HEK293 (cell line): ENCODE measurements around the gene MSLN.

Source experiments
- CTCF ChIA-PET: fragments of 350-600 bp; formaldehyde crosslinking; extraction: SDS; loops from one replicate; lab custom pipeline; 2021; ENCODE audit warnings: antibody characterized with exemption; lab: Yijun Ruan, JAX
- POLR2A ChIA-PET: fragments of 300-600 bp; formaldehyde crosslinking; extraction: SDS; loops from one replicate; lab custom pipeline; 2020; ENCODE audit warnings: antibody characterized with exemption, inconsistent platforms; lab: Yijun Ruan, JAX
- H3K27ac ChIP-seq: fragments of 200-500 bp; sonication (Bioruptor generic); 2 replicates; pipeline ENCODE4 v1.5.1; 2014; ENCODE audit warnings: low read depth, low read length, control low read depth, inconsistent platforms; ENCODE audit errors: extremely low read depth
- H3K36me3 ChIP-seq, 2 experiments: fragments of 200-500 bp in 1 of 2; sonication (Bioruptor generic) in 1 of 2; 1 replicate in 1 of 2; 2 replicates in 1 of 2; pipeline ENCODE4 v1.5.1; 2014 to 2017; ENCODE audit warnings: inconsistent platforms in 2 of 2, low read length in 2 of 2; ENCODE audit not compliant: control insufficient read depth in 2 of 2, insufficient read depth in 1 of 2
- H3K4me1 ChIP-seq: fragments of 200-500 bp; sonication (Bioruptor generic); 2 replicates; pipeline ENCODE4 v1.5.1; 2014; ENCODE audit warnings: mild to moderate bottlenecking, low read length, inconsistent platforms; ENCODE audit not compliant: control insufficient read depth, insufficient read depth
- H3K4me3 ChIP-seq: 2 replicates; pipeline ENCODE4 v1.5.1; 2011; ENCODE audit warnings: low read depth, mild to moderate bottlenecking, control low read depth, low read length, moderate library complexity
- H3K9me3 ChIP-seq: fragments of 200-500 bp; sonication (Bioruptor generic); 2 replicates; pipeline ENCODE4 v1.5.1; 2014; ENCODE audit warnings: low read depth, low read length, inconsistent platforms; ENCODE audit not compliant: control insufficient read depth, insufficient read depth
- EGR2 ChIP-seq: fragments of 450-650 bp; formaldehyde crosslinking; IDR thresholded peaks from 2 replicates; pipeline ENCODE4 v1.5.1; 2016; ENCODE audit warnings: low read depth, missing biosample characterization, missing genetic modification characterization
- FEZF1 ChIP-seq: fragments of 450-650 bp; formaldehyde crosslinking; IDR thresholded peaks from 2 replicates; pipeline ENCODE4 v1.5.1; 2016; ENCODE audit warnings: missing biosample characterization, missing genetic modification characterization
- HOXA7 ChIP-seq: sonication (generic); formaldehyde crosslinking; IDR thresholded peaks from 2 replicates; pipeline ENCODE4 v1.8.1; 2022; ENCODE audit warnings: missing genetic modification reagents, borderline replicate concordance
- KLF8 ChIP-seq: fragments of 450-650 bp; formaldehyde crosslinking; IDR thresholded peaks from 2 replicates; pipeline ENCODE4 v1.5.1; 2016; ENCODE audit warnings: missing biosample characterization, missing genetic modification characterization
- MZF1 ChIP-seq: fragments of 450-650 bp; formaldehyde crosslinking; IDR thresholded peaks from 2 replicates; pipeline ENCODE4 v1.5.1; 2017; ENCODE audit warnings: missing biosample characterization, missing genetic modification characterization, borderline replicate concordance
- PRDM1 ChIP-seq: fragments of 450-650 bp; formaldehyde crosslinking; IDR thresholded peaks from 2 replicates; pipeline ENCODE4; 2016; ENCODE audit warnings: missing biosample characterization, missing genetic modification characterization
- SALL2 ChIP-seq: fragments of 450-650 bp; formaldehyde crosslinking; IDR thresholded peaks from 2 replicates; pipeline ENCODE4 v1.5.0; 2017; ENCODE audit warnings: missing biosample characterization, mild to moderate bottlenecking, missing genetic modification characterization, borderline replicate concordance
- TRIM28 ChIP-seq: IDR thresholded peaks from 2 replicates; pipeline ENCODE4 v1.6.1; 2011; ENCODE audit warnings: low read length, control low read depth, borderline replicate concordance
- YY2 ChIP-seq: fragments of 450-650 bp; formaldehyde crosslinking; IDR thresholded peaks from 2 replicates; pipeline ENCODE4 v1.5.1; 2016; ENCODE audit warnings: missing biosample characterization, missing genetic modification characterization
- ZNF148 ChIP-seq: fragments of 450-650 bp; formaldehyde crosslinking; IDR thresholded peaks from 2 replicates; pipeline ENCODE4 v1.5.0; 2017; ENCODE audit warnings: missing biosample characterization, missing genetic modification characterization, borderline replicate concordance
- ZNF23 ChIP-seq: fragments of 450-650 bp; formaldehyde crosslinking; IDR thresholded peaks from 2 replicates; pipeline ENCODE4 v1.5.1; 2016; ENCODE audit warnings: missing biosample characterization, missing genetic modification characterization, borderline replicate concordance
- ZNF26 ChIP-seq: fragments of 450-650 bp; formaldehyde crosslinking; IDR thresholded peaks from 2 replicates; pipeline ENCODE4 v1.5.1; 2016; ENCODE audit warnings: missing biosample characterization, missing genetic modification characterization
- ZNF280C ChIP-seq: fragments of 450-650 bp; formaldehyde crosslinking; IDR thresholded peaks from 2 replicates; pipeline ENCODE4 v1.5.1; 2016; ENCODE audit warnings: missing biosample characterization, missing genetic modification characterization
- ZNF302 ChIP-seq: fragments of 450-650 bp; formaldehyde crosslinking; IDR thresholded peaks from 2 replicates; pipeline ENCODE4 v1.5.1; 2016; ENCODE audit warnings: missing biosample characterization, missing genetic modification characterization, low read depth
- ZNF362 ChIP-seq: fragments of 450-650 bp; formaldehyde crosslinking; IDR thresholded peaks from 2 replicates; pipeline ENCODE4 v1.5.1; 2016; ENCODE audit warnings: missing biosample characterization, missing genetic modification characterization
- ZNF449 ChIP-seq: fragments of 450-650 bp; formaldehyde crosslinking; IDR thresholded peaks from 2 replicates; pipeline ENCODE4 v1.5.1; 2017; ENCODE audit warnings: missing biosample characterization, mild to moderate bottlenecking, missing genetic modification characterization, moderate library complexity
- ZNF488 ChIP-seq: fragments of 450-650 bp; formaldehyde crosslinking; IDR thresholded peaks from 2 replicates; pipeline ENCODE4 v1.5.1; 2016; ENCODE audit warnings: missing biosample characterization, missing genetic modification characterization
- ZNF521 ChIP-seq: fragments of 450-650 bp; formaldehyde crosslinking; IDR thresholded peaks from 2 replicates; pipeline ENCODE4 v1.5.1; 2017; ENCODE audit warnings: missing biosample characterization, mild to moderate bottlenecking, missing genetic modification characterization
- ZNF660 ChIP-seq: fragments of 450-650 bp; IDR thresholded peaks from 2 replicates; pipeline ENCODE4 v1.5.1; 2018; ENCODE audit warnings: missing biosample characterization, mild to moderate bottlenecking, missing genetic modification characterization
- ZNF768 ChIP-seq: fragments of 450-650 bp; formaldehyde crosslinking; IDR thresholded peaks from 2 replicates; pipeline ENCODE4 v1.5.1; 2018; ENCODE audit warnings: missing biosample characterization, mild to moderate bottlenecking, missing genetic modification characterization
- ZNF843 ChIP-seq: fragments of 450-650 bp; formaldehyde crosslinking; IDR thresholded peaks from 2 replicates; pipeline ENCODE4 v1.5.1; 2016; ENCODE audit warnings: missing biosample characterization, missing genetic modification characterization
- ZSCAN23 ChIP-seq: fragments of 450-650 bp; formaldehyde crosslinking; IDR thresholded peaks from 2 replicates; pipeline ENCODE4 v1.5.1; 2016; ENCODE audit warnings: missing biosample characterization, missing genetic modification characterization
- ZSCAN30 ChIP-seq: fragments of 450-650 bp; IDR thresholded peaks from 2 replicates; pipeline ENCODE4 v1.5.1; 2018; ENCODE audit warnings: missing biosample characterization, mild to moderate bottlenecking, missing genetic modification characterization, moderate library complexity
- ZSCAN5A ChIP-seq: fragments of 450-650 bp; formaldehyde crosslinking; IDR thresholded peaks from 2 replicates; pipeline ENCODE4 v1.5.1; 2016; ENCODE audit warnings: missing biosample characterization, missing genetic modification characterization

The MSLN gene

GRCh38 chr16:740764-741505, 19.6 kb upstream of the MSLN start, which contains the start of gene CIAO3:
CIAO3 (minus strand) TSS chr16:740997; CDS start chr16:740985, 12 bp downstream.
- POLR2A ChIA-PET = interaction anchor here (0.7 to 1.7 kb wide), 9 partner anchors 9 to 48 kb away, joined by 3 to 11 read pairs (median 4); partner anchors contain the start of genes ANTKMT and CHTF18
- no peak; the same call in 1 of the 2 replicates for TF ChIP-seq ZSCAN5A (tag by site-specific recombination)
- peak; percentile 40; the same call in 1 of the 2 replicates for TF ChIP-seq ZNF843 (tag by site-specific recombination)
- TF ChIP-seq ZNF768 = no peak
- no peak for TF ChIP-seq ZNF521
- peak; percentile 91 for TF ChIP-seq KLF8 (tag by site-specific recombination)
- no peak for TF ChIP-seq MZF1 (tag by site-specific recombination)
- TF ChIP-seq ZNF280C (tag by site-specific recombination) = no peak
- no peak for TF ChIP-seq ZNF302 (tag by site-specific recombination)
- peak; percentile 47; the same call in 1 of the 2 replicates for TF ChIP-seq ZSCAN30
- TF ChIP-seq PRDM1 (tag by site-specific recombination) = no peak
- TF ChIP-seq ZNF362 (tag by site-specific recombination) = no peak
- TF ChIP-seq TRIM28 = no peak
- peak; percentile 99 for TF ChIP-seq YY2 (tag by site-specific recombination)
- TF ChIP-seq HOXA7 (CRISPR knock-in tag) = no peak
- peak; percentile 53; the same call in 1 of the 2 replicates for TF ChIP-seq ZNF449 (tag by site-specific recombination)
- peak; percentile 90 for TF ChIP-seq ZNF660 (tag by site-specific recombination)
- TF ChIP-seq ZNF148 (tag by site-specific recombination) = no peak
- TF ChIP-seq SALL2 (tag by site-specific recombination) = peak; percentile 58; the same call in 1 of the 2 replicates
- no peak for TF ChIP-seq ZNF23
- no peak for TF ChIP-seq ZNF488 (tag by site-specific recombination)
- peak; percentile 42; the same call in 1 of the 2 replicates for TF ChIP-seq EGR2 (tag by site-specific recombination)
- TF ChIP-seq FEZF1 (tag by site-specific recombination) = no peak
- TF ChIP-seq ZNF26 (tag by site-specific recombination) = no peak
- 0 out of 2 replicates have a peak, but pooled peaks have one; percentile 15 for TF ChIP-seq ZSCAN23 (tag by site-specific recombination)

More at GRCh38 chr16:740764-741505, 19.6 kb upstream of the MSLN start, which contains the start of gene CIAO3:
- Histone ChIP-seq H3K9me3 (no peaks in the 10 kb centered on the region), H3K4me1 (0 out of 2 replicates have a peak, but pooled peaks cover 2% of the 10 kb centered on the region), H3K4me3 (peak within 1 kb of the TSS; percentile 80), H3K36me3 (peaks cover 3 to 25% of the 10 kb centered on the region in 2 experiments; a peak in 2 of 3 replicates), H3K27ac (peak within 1 kb of the TSS; percentile 67; the same call in 1 of the 2 replicates)
- CTCF ChIA-PET = interaction anchor here (0.5 to 3.2 kb wide), 13 partner anchors 8 to 390 kb away, joined by 3 to 16 read pairs (median 4); partner anchors contain the start of genes ANTKMT, CCDC78 and HAGHL
